Stimulated activated CD4-positive, alpha-beta T cell treated with anti-CD3 and anti-CD28 coated beads, Interleukin-1b, Interleukin-23, amount 100 ng/mL, for 48 hours (primary cell): ENCODE measurements around the gene EXOSC3.

ENCODE experiments used
- DNase-seq: peaks from one replicate; pipeline ENCODE4 v3.0.0-alpha.2; 2020

Gene EXOSC3

GRCh38 chr9:37732086-37732741 lies 52.6 kb downstream of the EXOSC3 start:
- DNase-seq, result no peak

GRCh38 chr9:37730839-37731238 lies 54.0 kb downstream of the EXOSC3 start:
- no peak for DNase-seq

- no peak for DNase-seq
These were observed 54.6 kb downstream of the EXOSC3 start for GRCh38 chr9:37730256-37730655.
